Osteocyte (in vitro differentiated cells): ENCODE data around the gene UBR4. TPM values are rescaled to one million over a fixed set of nuclear protein-coding genes. Genes with fewer than 3 reads are reported as not detected.
"Not testable (repeated sequence)": the region's sequence is repeated elsewhere in the genome, so short reads cannot be mapped to it uniquely, and the experiment has no call there.

ENCODE experiments used
- DNase-seq: peaks from one replicate; pipeline ENCODE4 v3.0.0; 2021; ENCODE audit warnings: mixed read lengths; ENCODE audit not compliant: unreplicated experiment; ENCODE audit errors: extremely low spot score
- H3K27ac Mint-ChIP-seq: one replicate; pipeline ENCODE4 v1.8.0; 2021; ENCODE audit warnings: mild to moderate bottlenecking, mixed read lengths; ENCODE audit not compliant: unreplicated experiment
- H3K27me3 Mint-ChIP-seq: one replicate; pipeline ENCODE4 v1.8.0; 2021; ENCODE audit warnings: mixed read lengths; ENCODE audit not compliant: unreplicated experiment
- H3K36me3 Mint-ChIP-seq: one replicate; pipeline ENCODE4 v1.8.0; 2021; ENCODE audit warnings: mixed read lengths; ENCODE audit not compliant: unreplicated experiment
- H3K4me1 Mint-ChIP-seq: one replicate; pipeline ENCODE4 v1.8.0; 2021; ENCODE audit warnings: mixed read lengths; ENCODE audit not compliant: unreplicated experiment
- H3K4me3 Mint-ChIP-seq: one replicate; pipeline ENCODE4 v1.8.0; 2021; ENCODE audit warnings: mild to moderate bottlenecking, moderate library complexity, mixed read lengths; ENCODE audit not compliant: unreplicated experiment
- H3K9me3 Mint-ChIP-seq: one replicate; pipeline ENCODE4 v1.8.0; 2021; ENCODE audit warnings: mixed read lengths; ENCODE audit not compliant: unreplicated experiment
- CTCF ChIP-seq: fragments of 200-600 bp; sonication (generic); IDR thresholded peaks from 2 replicates; pipeline ENCODE4 v1.5.0; 2021; ENCODE audit warnings: antibody characterized with exemption, mild to moderate bottlenecking, moderate library complexity
- total RNA-seq: library from RNA; stranded (reverse); gene quantifications from 2 replicates; pipeline ENCODE4 v1.2.1, GENCODE V29; 2021

The UBR4 gene
- total RNA-seq, 1 donor from 2014 or later, result 161 TPM

DNA sequence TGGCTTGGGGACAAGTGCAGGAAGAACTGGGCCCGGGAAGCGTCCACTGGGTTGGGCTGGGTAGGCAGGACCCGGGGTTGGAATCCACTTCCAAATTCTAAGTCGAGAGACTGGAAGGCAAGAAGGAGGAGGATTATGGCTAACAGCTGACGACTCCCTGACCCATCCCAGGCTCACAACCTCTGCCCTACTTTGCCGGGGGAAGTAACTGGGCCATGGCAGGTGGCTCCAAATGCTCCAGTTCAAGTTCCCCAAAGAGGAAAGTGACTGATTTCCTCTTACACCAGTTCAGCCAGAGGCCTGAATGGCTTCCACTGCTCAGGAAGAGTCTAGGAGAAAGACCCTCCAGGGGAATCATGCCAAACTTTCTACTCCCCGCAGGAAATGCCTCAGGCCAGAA is 29.8 kb upstream of the UBR4 start:
- Mint-ChIP-seq H3K36me3 (peaks cover 36% of the 10 kb centered on the region), H3K4me1 (no peaks in the 10 kb centered on the region), H3K9me3 (no peaks in the 10 kb centered on the region), H3K27me3 (no peaks in the 10 kb centered on the region), H3K4me3 (no peak overlapping the region), H3K27ac (no peak overlapping the region)
- DNase-seq, result no peak
- TF ChIP-seq CTCF, result no peak

DNA sequence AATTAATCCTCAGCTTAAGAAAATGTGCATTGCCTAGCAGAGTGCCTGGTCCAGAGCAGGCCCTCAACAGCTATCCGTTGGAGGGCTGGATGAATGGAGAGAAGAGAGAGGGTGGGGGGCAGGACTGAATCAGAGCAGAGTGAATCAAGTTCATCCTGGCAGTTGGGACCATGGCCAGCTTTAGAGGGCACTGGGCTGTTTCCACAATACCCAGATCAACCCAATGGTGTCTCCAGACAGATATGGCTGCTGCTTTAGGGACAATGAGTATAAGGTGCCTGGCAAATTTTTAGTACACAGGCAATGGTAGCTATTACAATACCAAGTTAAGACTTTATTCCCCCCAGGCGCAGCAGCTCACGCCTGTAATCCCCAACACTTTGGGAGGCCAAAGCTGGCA is 24.2 kb upstream of the UBR4 start:
- Mint-ChIP-seq H3K27me3 (no peaks in the 10 kb centered on the region), H3K4me1 (peaks cover 8% of the 10 kb centered on the region), H3K27ac (no peak overlapping the region), H3K36me3 (peaks cover 42% of the 10 kb centered on the region), H3K4me3 (no peak overlapping the region), H3K9me3 (no peaks in the 10 kb centered on the region)
- DNase-seq, result no peak
- TF ChIP-seq CTCF, result no peak

DNA sequence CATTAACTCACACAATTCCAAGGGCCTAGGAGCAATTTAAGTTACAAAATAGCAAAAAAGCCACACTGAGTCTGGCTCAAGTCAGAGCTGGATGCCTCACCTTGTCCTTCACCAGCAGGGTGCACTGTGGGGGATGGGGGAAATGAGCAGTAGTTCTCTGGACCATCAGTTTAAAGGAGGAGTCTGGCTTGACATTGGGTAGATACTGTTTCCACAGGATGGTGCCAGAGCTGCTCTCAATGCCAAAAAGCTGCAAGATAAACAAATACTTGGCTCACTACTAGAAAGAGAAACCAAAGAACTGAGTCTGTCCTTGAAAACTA is 22.4 kb upstream of the UBR4 start:
- H3K4me3 Mint-ChIP-seq, result no peak overlapping the region
- DNase-seq, result no peak
- H3K36me3 Mint-ChIP-seq, result peaks cover 41% of the 10 kb centered on the region
- no peaks in the 10 kb centered on the region for H3K9me3 Mint-ChIP-seq
- no peak overlapping the region for H3K27ac Mint-ChIP-seq
- no peaks in the 10 kb centered on the region for H3K27me3 Mint-ChIP-seq
- no peak for TF ChIP-seq CTCF
- H3K4me1 Mint-ChIP-seq, result peaks cover 8% of the 10 kb centered on the region

- peaks cover 37% of the 10 kb centered on the region for H3K36me3 Mint-ChIP-seq
- H3K9me3 Mint-ChIP-seq, H3K4me1 Mint-ChIP-seq, H3K27me3 Mint-ChIP-seq, H3K4me3 Mint-ChIP-seq, DNase-seq, H3K27ac Mint-ChIP-seq: not testable (repeated sequence)
Observed at GRCh38 chr1:19231736-19232523, 21.9 kb upstream of the UBR4 start.

DNA sequence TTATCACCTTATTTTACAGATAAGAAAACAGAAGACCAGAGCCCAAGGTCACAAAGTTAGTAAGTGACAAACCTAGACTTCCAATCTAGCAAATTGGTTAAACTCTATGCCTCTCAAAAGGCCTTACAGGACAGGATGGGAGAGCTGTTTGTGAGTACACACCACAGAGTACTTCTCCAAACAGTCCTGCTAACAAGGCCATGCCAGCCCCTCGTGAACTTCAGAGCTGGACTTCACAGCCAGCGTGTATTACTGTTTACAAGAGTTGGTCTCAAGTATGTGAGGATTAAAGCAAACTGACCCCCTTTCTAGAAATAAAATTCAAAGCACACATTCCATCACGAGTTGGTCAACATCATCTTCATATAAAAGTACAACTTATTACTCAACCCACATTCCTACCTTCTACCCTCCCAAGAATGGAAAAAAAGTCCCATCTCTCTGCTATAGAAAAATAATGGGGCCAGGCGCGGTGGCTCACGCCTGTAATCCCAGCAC is 19.8 kb upstream of the UBR4 start:
- Mint-ChIP-seq H3K27ac (no peak overlapping the region), H3K4me1 (peaks cover 8% of the 10 kb centered on the region), H3K36me3 (peaks cover 46% of the 10 kb centered on the region), H3K4me3 (no peak overlapping the region), H3K9me3 (no peaks in the 10 kb centered on the region), H3K27me3 (no peaks in the 10 kb centered on the region)
- no peak for DNase-seq
- TF ChIP-seq CTCF, result no peak
